ENCODE results near the gene PLPP3. TPM values are rescaled to one million over a fixed set of nuclear protein-coding genes. Genes with fewer than 3 reads are reported as not detected.

PLPP3 gene
- total and polyA plus RNA-seq, 2 of the 8 experiments (the other 6 are each of a cell fraction or from before 2014, with no cell fraction given): 33.2 to 42.0 TPM

DNA sequence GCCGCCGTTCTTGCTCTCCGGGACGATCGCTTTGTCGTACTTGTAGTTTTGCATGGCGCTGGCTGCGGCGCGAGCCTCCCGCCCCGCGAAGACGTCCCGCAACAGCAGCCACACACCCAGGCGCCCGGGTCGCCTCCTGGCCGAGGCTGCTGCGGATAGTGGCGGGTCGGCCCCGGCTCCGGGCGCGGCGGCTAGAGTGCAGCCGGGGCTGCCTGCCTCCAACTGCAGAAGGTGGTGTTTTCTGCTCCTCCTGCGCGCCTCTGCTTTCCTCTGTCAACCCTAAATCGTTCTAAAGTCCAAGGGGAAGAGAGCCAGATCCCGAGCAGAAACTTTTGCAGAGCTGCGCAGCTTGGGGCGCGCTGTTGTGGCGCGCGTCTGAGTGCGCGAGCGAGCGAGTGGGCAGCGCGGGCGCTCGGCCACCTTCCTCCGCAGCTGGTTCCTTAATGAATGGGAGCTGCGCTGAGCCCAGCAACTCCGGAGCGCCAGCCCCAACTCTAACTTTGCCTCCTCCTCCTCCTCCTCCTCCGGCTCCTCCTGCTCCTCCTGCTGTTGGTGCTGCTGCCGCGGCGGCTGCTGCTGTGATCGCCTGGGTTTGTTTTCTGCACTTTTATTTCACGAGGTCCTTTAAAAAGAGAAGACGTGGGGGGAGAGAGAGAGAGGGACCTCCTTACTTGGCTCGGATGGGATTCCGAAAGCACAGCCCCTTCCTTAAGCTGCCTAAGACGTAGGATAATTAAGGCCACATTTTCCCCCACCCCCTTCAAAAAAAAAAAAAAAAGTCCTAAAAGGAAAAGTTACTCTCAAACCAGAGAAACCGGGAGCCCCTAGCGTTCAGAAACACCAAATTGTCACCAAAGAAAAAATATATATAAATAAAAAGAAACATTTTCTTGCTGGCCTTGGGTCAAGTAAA is at the start of gene PLPP3 (continued):
- TF ChIP-seq, protein P1, sequence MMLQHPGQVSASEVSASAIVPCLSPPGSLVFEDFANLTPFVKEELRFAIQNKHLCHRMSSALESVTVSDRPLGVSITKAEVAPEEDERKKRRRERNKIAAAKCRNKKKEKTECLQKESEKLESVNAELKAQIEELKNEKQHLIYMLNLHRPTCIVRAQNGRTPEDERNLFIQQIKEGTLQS (IDR thresholded peaks at IDR 0.05; ENCODE audit: insufficient read depth, low read depth, low read length): no peak
- TF ChIP-seq TAF1 (IDR thresholded peaks at IDR 0.05; ENCODE audit: low read depth, low read length) (peak; percentile 100), NANOG (IDR thresholded peaks at IDR 0.05; ENCODE audit: insufficient read depth, low read depth, low read length, poor library complexity, severe bottlenecking) (no peak), GTF2F1 (IDR thresholded peaks at IDR 0.05; ENCODE audit: borderline replicate concordance, low read depth, low read length) (peak; percentile 81; the same call in 1 of the 2 replicates)

All from H1 (cell line).